B cell (primary cell): ENCODE measurements around the gene TMEM125. TPM values are rescaled to one million over a fixed set of nuclear protein-coding genes. Genes with fewer than 3 reads are reported as not detected.

Source experiments
- ATAC-seq: fragments of 200-7000 bp; cut with Tn5 transposase; one replicate; pipeline ENCODE4 v1.10.0; 2021; ENCODE audit warnings: low read depth, mild to moderate bottlenecking, moderate number of reproducible peaks, moderate library complexity
- CTCF ChIA-PET: fragments of 350-600 bp; sonication (Branson Sonifier 250); formaldehyde crosslinking; loops from one replicate; lab custom pipeline; 2021; ENCODE audit warnings: antibody characterized with exemption, inconsistent platforms; lab: Charles Lee
- POLR2A ChIA-PET: fragments of 350-600 bp; sonication (Branson Sonifier 250); formaldehyde crosslinking; loops from one replicate; lab custom pipeline; 2021; ENCODE audit warnings: antibody characterized with exemption; lab: Charles Lee
- DNase-seq: peaks from one replicate; pipeline ENCODE4 v3.0.0; 2013
- H2AFZ ChIP-seq: 2 replicates; pipeline ENCODE4 v1.6.1; 2012; ENCODE audit warnings: mild to moderate bottlenecking, low read depth, low read length; ENCODE audit not compliant: insufficient read depth, poor library complexity, severe bottlenecking
- H3K27ac ChIP-seq, 2 donors: 1 replicate in 1 of 2; 2 replicates in 1 of 2; pipeline ENCODE4 v1.5.1; 2012 to 2013; ENCODE audit warnings: low read length in 2 of 2, mild to moderate bottlenecking in 2 of 2, moderate library complexity in 1 of 2
- H3K27me3 ChIP-seq, 4 experiments: fragments of 200-600 bp in 1 of 4; sonication (generic) in 1 of 4; replicated peaks in 1 of 4; 1 replicate in 2 of 4; 2 replicates in 2 of 4; pipeline versions ENCODE4 v1.6.1 to v1.7.0; 2013 to 2016; ENCODE audit warnings: low read length in 3 of 4, mild to moderate bottlenecking in 2 of 4, mixed read lengths in 1 of 4, moderate library complexity in 1 of 4; ENCODE audit not compliant: insufficient read depth in 4 of 4, control insufficient read depth in 3 of 4; ENCODE audit errors: control extremely low read depth in 1 of 4
- H3K36me3 ChIP-seq, 2 experiments: replicated peaks in 1 of 2; 1 replicate in 1 of 2; 2 replicates in 1 of 2; pipeline versions ENCODE4 v1.6.1 to v1.7.1; 2013; ENCODE audit warnings: low read length in 1 of 2; ENCODE audit not compliant: insufficient read depth in 2 of 2, control insufficient read depth in 1 of 2; ENCODE audit errors: control extremely low read depth in 1 of 2, extremely low read depth in 1 of 2
- H3K4me1 ChIP-seq, 2 donors: fragments of 200-600 bp in 1 of 2; sonication (generic) in 1 of 2; 1 replicate in 1 of 2; 2 replicates in 1 of 2; pipeline versions ENCODE4 v1.5.1 to v1.6.1; 2013 to 2017; ENCODE audit warnings: low read length in 2 of 2; ENCODE audit not compliant: control insufficient read depth in 2 of 2, insufficient read depth in 2 of 2
- H3K4me2 ChIP-seq: replicated peaks from 2 replicates; pipeline ENCODE3; 2012; ENCODE audit warnings: mild to moderate bottlenecking, low read depth, low read length; ENCODE audit not compliant: poor library complexity, severe bottlenecking
- H3K4me3 ChIP-seq, 5 experiments: fragments of 200-600 bp in 1 of 5; sonication (generic) in 1 of 5; 1 replicate in 3 of 5; 2 replicates in 2 of 5; pipeline versions ENCODE4 v1.5.1 to v1.7.0; 2011 to 2016; ENCODE audit warnings: low read length in 4 of 5, mild to moderate bottlenecking in 4 of 5, low read depth in 2 of 5, control low read depth in 1 of 5, moderate library complexity in 1 of 5; ENCODE audit not compliant: insufficient read depth in 1 of 5; ENCODE audit errors: control extremely low read depth in 1 of 5, extremely low read depth in 1 of 5
- H3K79me2 ChIP-seq: fragments of 200-600 bp; sonication (generic); one replicate; pipeline ENCODE4 v1.6.0; 2016; ENCODE audit warnings: low read length; ENCODE audit not compliant: control insufficient read depth, insufficient read depth
- H3K9ac ChIP-seq: fragments of 200-600 bp; sonication (generic); 2 replicates; pipeline ENCODE4 v1.6.1; 2017; ENCODE audit warnings: mild to moderate bottlenecking, low read length, moderate library complexity
- H3K9me3 ChIP-seq, 3 donors: one replicate each; pipeline versions ENCODE4 v1.6.1 to v1.7.1; 2013; ENCODE audit warnings: low read length in 2 of 3; ENCODE audit not compliant: control insufficient read depth in 2 of 3, insufficient read depth in 1 of 3; ENCODE audit errors: control extremely low read depth in 1 of 3
- H4K20me1 ChIP-seq: 2 replicates; pipeline ENCODE4 v1.6.0; 2012; ENCODE audit warnings: mild to moderate bottlenecking, low read length; ENCODE audit not compliant: insufficient read depth, control insufficient read depth, poor library complexity, severe bottlenecking
- H3K27ac Mint-ChIP-seq: one replicate; pipeline ENCODE4 v1.8.0; 2021; ENCODE audit warnings: mixed read lengths
- H3K27me3 Mint-ChIP-seq: one replicate; pipeline ENCODE4 v1.8.0; 2021; ENCODE audit warnings: mixed read lengths
- H3K4me1 Mint-ChIP-seq: one replicate; pipeline ENCODE4 v1.8.0; 2021; ENCODE audit warnings: mixed read lengths
- H3K4me3 Mint-ChIP-seq: one replicate; pipeline ENCODE4 v1.8.0; 2021; ENCODE audit warnings: mixed read lengths
- H3K9me3 Mint-ChIP-seq: one replicate; pipeline ENCODE4 v1.8.0; 2022; ENCODE audit warnings: mixed read lengths; ENCODE audit not compliant: insufficient read depth
- CTCF ChIP-seq: fragments of 200-600 bp; IDR thresholded peaks from one replicate; pipeline ENCODE4 v1.8.0; 2022; ENCODE audit warnings: antibody characterized with exemption, mild to moderate bottlenecking
- EZH2 ChIP-seq: IDR thresholded peaks from 2 replicates; pipeline ENCODE4 v1.6.1; 2012; ENCODE audit warnings: borderline replicate concordance, low read depth, mild to moderate bottlenecking, moderate library complexity, low read length; ENCODE audit not compliant: insufficient read depth, poor library complexity, severe bottlenecking
- WGBS: methylation state at CpG from one replicate; pipeline ENCODE4 v1.1.5; 2013; ENCODE audit warnings: missing lambda C conversion rate; ENCODE audit not compliant: insufficient coverage; 5-methylcytosine and 5-hydroxymethylcytosine counted together
- intact Hi-C: fragments of 100-400 bp; cut with micrococcal nuclease; formaldehyde crosslinking; loops from one replicate; pipeline ENCODE4 v1.10.0; 2022
- polyA plus RNA-seq: library from polyadenylated mRNA; depleted of rRNA; stranded (reverse); fragments of >200 nt; gene quantifications from 2 replicates; pipeline ENCODE4 v1.2.3, GENCODE V29; 2012
- total RNA-seq, 2 donors: library from RNA; stranded (reverse); fragments of 120-200 nt in 1 of 2; gene quantifications; 1 replicate in 1 of 2; 2 replicates in 1 of 2; pipeline versions ENCODE4 v1.2.3 to v1.2.4, GENCODE V29; 2013 to 2022

TMEM125 gene
- total and polyA plus RNA-seq, 2 donors (not counting 1 experiment from before 2014, with no cell fraction given), result not detected

- POLR2A ChIA-PET, result no interaction called here
- H3K9me3 Mint-ChIP-seq, result no peaks in the 10 kb centered on the region
- Histone ChIP-seq H3K79me2 (no peaks in the 10 kb centered on the region), H3K27ac (no peak overlapping the region), H3K9me3 (no peaks in the 10 kb centered on the region), H3K36me3 (no peaks in the 10 kb centered on the region), H4K20me1 (no peaks in the 10 kb centered on the region), H2AFZ (no peak overlapping the region), H3K4me1 (no peaks in the 10 kb centered on the region), H3K27me3 (no peaks in the 10 kb centered on the region), H3K9ac (no peak overlapping the region), H3K4me3 (no peak overlapping the region), H3K4me2 (no peak overlapping the region)
- H3K27ac Mint-ChIP-seq, result no peak overlapping the region
- DNase-seq (no peak), ATAC-seq (no peak)
- WGBS, result 95% methylated on average over 3 of the region's 5 CpGs
- intact Hi-C loops, result no loop called here
- no peaks in the 10 kb centered on the region for H3K27me3 Mint-ChIP-seq
- H3K4me1 Mint-ChIP-seq, result no peaks in the 10 kb centered on the region
- CTCF ChIA-PET, result no interaction called here
- TF ChIP-seq CTCF (no peak), EZH2 (no peak)
- no peak overlapping the region for H3K4me3 Mint-ChIP-seq
These were observed 44.5 kb downstream of the TMEM125 start for GRCh38 chr1:43314233-43314632.

- no peaks in the 10 kb centered on the region for H3K4me1 ChIP-seq
- ATAC-seq (no peak), DNase-seq (no peak)
- no peak for TF ChIP-seq EZH2
- no peak for TF ChIP-seq CTCF
- POLR2A ChIA-PET, result no interaction called here
- no peak overlapping the region for H3K4me3 Mint-ChIP-seq
- H2AFZ ChIP-seq, result no peak overlapping the region
- CTCF ChIA-PET, result no interaction called here
- H3K4me3 ChIP-seq, result no peak overlapping the region
- intact Hi-C loops, result no loop called here
- H3K27me3 Mint-ChIP-seq, result no peaks in the 10 kb centered on the region
- no peaks in the 10 kb centered on the region for H3K4me1 Mint-ChIP-seq
- H3K27me3 ChIP-seq, result no peaks in the 10 kb centered on the region
- no peaks in the 10 kb centered on the region for H3K79me2 ChIP-seq
- no peaks in the 10 kb centered on the region for H3K9me3 Mint-ChIP-seq
- no peaks in the 10 kb centered on the region for H3K36me3 ChIP-seq
- no peak overlapping the region for H3K9ac ChIP-seq
- 92% methylated on average over 2 of the region's 3 CpGs for whole genome bisulfite sequencing
- no peak overlapping the region for H3K27ac Mint-ChIP-seq
- H4K20me1 ChIP-seq, result no peaks in the 10 kb centered on the region
- no peaks in the 10 kb centered on the region for H3K9me3 ChIP-seq
- no peak overlapping the region for H3K27ac ChIP-seq
- no peak overlapping the region for H3K4me2 ChIP-seq
These were observed 45.7 kb downstream of the TMEM125 start for GRCh38 chr1:43315481-43315880.
